ENCODE results near the gene TAPT1. TPM values are rescaled to one million over a fixed set of nuclear protein-coding genes. Genes with fewer than 3 reads are reported as not detected.
"Not testable (repeated sequence)": the region's sequence is repeated elsewhere in the genome, so short reads cannot be mapped to it uniquely, and the experiment has no call there.

TAPT1 gene
- total RNA-seq, 2 experiments from 2014 or later = 31.9 to 34.3 TPM

DNA sequence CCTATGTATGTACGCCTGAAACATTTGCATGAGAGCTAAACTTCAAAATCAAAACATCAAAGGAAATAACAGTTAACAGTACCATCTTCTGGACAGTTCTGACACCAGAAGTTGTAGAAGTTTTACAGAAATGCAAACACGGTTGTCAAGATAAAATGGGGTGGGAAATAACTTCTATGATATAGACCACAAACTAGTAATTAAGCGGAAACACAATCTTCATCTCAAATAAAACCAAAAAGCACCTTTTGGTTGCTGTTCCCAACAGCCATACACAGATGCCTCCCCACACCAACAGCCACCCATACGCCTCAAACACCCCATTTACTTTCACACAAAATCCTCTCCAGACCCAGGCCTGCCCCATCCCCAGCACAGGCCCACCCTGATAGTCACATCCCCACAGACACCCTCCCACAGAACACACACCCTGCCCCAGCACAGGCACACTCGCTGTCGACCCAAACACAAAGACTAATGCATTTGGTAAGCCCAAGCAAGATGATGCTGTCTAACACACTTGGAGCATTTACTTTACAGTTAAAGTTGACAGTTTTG, 64.3 kb downstream of the TAPT1 start:
- peaks cover 27% of the 10 kb centered on the region for H3K36me3 Mint-ChIP-seq (ENCODE audit: low read depth)
- no peak for DNase-seq
- H3K27me3 Mint-ChIP-seq (ENCODE audit: low read depth) = no peaks in the 10 kb centered on the region
- no peak overlapping the region for H3K4me3 Mint-ChIP-seq
- CTCF ChIA-PET = no interaction called here
- no peak for ATAC-seq
- POLR2A ChIA-PET = no interaction called here
- peaks cover 2% of the 10 kb centered on the region for H3K4me1 Mint-ChIP-seq (ENCODE audit: low read depth)
- H3K27ac Mint-ChIP-seq = peak overlapping the region; percentile 41
- H3K9me3 Mint-ChIP-seq (ENCODE audit: insufficient read depth) = no peaks in the 10 kb centered on the region

DNA sequence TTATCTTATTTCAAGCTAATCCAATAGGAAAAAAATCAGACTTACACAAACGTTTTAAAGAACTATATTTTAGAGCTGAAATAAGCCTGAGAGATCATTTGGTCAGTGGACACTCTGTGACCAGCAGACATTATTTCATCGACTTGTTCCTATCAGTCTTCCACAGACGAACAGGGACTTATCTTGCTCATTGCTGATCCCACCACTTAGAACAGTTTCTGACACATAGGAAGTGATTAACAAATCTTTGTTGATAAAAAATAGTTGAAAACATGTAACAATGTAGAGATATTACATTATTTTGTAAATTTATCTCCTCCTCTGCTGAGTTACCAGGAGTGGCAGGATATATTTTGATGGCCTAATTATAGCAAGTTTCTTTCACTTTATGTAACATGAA, 65.8 kb downstream of the TAPT1 start:
- H3K9me3 Mint-ChIP-seq (ENCODE audit: insufficient read depth) = no peaks in the 10 kb centered on the region
- H3K4me1 Mint-ChIP-seq (ENCODE audit: low read depth) = peaks cover 2% of the 10 kb centered on the region
- no peak for ATAC-seq
- no peak for DNase-seq
- POLR2A ChIA-PET = no interaction called here
- no peaks in the 10 kb centered on the region for H3K27me3 Mint-ChIP-seq (ENCODE audit: low read depth)
- H3K27ac Mint-ChIP-seq = no peak overlapping the region
- H3K4me3 Mint-ChIP-seq = no peak overlapping the region
- CTCF ChIA-PET = no interaction called here
- peaks cover 16% of the 10 kb centered on the region for H3K36me3 Mint-ChIP-seq (ENCODE audit: low read depth)

DNA sequence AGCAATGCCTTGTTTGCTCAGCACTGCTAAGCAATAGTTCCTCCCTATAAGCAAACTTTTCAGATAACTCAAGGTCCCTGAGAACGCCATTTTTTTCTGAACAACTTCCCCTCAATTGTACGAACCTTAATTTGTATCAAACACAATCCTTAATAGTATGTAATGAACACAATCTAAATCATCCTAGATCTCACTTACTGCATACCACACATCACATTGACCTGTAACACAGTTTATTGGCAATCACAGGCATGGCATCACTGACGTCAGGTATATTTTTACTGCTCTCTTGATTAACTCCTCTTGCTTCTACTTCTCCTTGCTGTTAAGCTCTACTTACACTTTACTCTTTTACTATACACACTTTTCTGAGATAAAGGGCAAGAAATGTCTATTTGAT, 67.0 kb downstream of the TAPT1 start:
- Mint-ChIP-seq H3K4me3 (no peak overlapping the region), H3K27me3 (ENCODE audit: low read depth) (no peaks in the 10 kb centered on the region), H3K36me3 (ENCODE audit: low read depth) (peaks cover 11% of the 10 kb centered on the region), H3K9me3 (ENCODE audit: insufficient read depth) (no peaks in the 10 kb centered on the region), H3K4me1 (ENCODE audit: low read depth) (peaks cover 2% of the 10 kb centered on the region), H3K27ac (no peak overlapping the region)
- DNase-seq (no peak), ATAC-seq (no peak)
- ChIA-PET CTCF (interaction anchor here (1.1 kb wide), 1 partner anchor 106 kb away, joined by 3 read pairs; no protein-coding TSS in a partner anchor), POLR2A (no interaction called here)

DNA sequence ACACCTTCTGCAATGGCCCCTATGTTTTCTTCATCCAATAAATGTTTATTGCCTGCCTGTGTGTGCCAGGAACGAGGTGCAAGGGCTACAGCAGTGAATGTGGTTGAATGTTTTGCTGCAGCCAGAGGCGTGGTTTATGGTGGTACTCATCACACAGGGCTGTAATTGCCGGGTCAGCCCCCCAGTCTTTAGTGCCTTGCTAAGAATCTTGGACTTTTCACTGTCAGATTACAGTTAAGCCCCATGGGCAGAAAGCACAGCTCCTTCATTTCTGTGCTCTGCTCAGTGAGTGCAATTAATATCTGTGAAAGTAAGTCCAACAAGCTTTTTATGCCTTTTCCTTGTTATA, 67.8 kb downstream of the TAPT1 start:
- peaks cover 2% of the 10 kb centered on the region for H3K4me1 Mint-ChIP-seq (ENCODE audit: low read depth)
- ATAC-seq (no peak), DNase-seq (no peak)
- H3K27me3 Mint-ChIP-seq (ENCODE audit: low read depth) = no peaks in the 10 kb centered on the region
- no peak overlapping the region for H3K27ac Mint-ChIP-seq
- POLR2A ChIA-PET = no interaction called here
- no peak overlapping the region for H3K4me3 Mint-ChIP-seq
- CTCF ChIA-PET = interaction anchor here (1.1 to 2.1 kb wide), 2 partner anchors 24 to 106 kb away, joined by 3 to 5 read pairs; no protein-coding TSS in a partner anchor
- peaks cover 8% of the 10 kb centered on the region for H3K36me3 Mint-ChIP-seq (ENCODE audit: low read depth)
- no peaks in the 10 kb centered on the region for H3K9me3 Mint-ChIP-seq (ENCODE audit: insufficient read depth)

DNA sequence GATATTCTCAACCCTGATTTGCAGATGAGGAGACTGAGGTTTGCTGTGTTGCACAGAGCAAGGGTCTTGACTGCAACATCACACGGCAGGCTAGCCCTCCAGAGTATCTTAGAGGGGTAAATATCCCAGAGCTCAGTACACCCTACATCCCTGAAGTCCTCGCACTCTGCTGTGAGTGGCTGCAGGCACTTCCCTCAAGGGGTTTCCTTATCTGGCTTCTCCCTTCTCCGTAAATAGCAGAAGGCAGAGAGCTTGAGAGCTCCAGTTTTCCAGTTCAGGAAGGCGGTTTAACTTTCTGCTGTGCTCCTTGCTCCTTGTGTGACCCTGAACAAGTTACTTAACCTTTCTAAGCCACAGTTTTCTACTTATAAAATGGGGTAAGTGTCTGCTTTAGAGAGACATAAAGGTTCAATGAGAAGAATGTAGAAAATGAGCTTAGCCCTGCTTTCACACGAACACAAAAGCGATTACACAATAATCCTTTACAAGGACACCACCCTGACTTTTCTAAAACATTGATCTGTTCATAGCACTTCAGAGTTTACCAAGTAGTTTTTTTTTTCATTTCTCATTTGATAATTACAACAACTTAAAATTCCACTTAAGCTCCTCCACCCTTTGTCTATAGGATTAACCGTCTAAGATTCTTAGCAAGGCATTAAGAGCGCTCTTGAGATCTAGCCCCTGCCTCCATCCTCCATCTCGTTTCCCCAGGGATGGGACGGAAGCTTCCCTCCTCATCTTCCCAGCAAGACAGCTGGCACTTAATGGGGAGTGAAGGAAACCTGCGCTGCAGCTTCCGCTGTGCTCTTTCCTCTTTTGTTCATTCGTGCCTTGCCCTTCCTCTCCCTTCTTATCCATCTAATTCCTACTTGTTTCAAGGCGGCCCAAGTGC, 68.4 kb downstream of the TAPT1 start:
- Mint-ChIP-seq H3K27ac (no peak overlapping the region), H3K4me1 (ENCODE audit: low read depth) (peaks cover 2% of the 10 kb centered on the region), H3K36me3 (ENCODE audit: low read depth) (peaks cover 8% of the 10 kb centered on the region), H3K9me3 (ENCODE audit: insufficient read depth) (no peaks in the 10 kb centered on the region), H3K4me3 (no peak overlapping the region), H3K27me3 (ENCODE audit: low read depth) (no peaks in the 10 kb centered on the region)
- ATAC-seq (no peak), DNase-seq (no peak)
- ChIA-PET CTCF (interaction anchor here (1.1 to 2.1 kb wide), 3 partner anchors 24 to 107 kb away, joined by 3 to 5 read pairs (median 3); no protein-coding TSS in a partner anchor), POLR2A (no interaction called here)

DNA sequence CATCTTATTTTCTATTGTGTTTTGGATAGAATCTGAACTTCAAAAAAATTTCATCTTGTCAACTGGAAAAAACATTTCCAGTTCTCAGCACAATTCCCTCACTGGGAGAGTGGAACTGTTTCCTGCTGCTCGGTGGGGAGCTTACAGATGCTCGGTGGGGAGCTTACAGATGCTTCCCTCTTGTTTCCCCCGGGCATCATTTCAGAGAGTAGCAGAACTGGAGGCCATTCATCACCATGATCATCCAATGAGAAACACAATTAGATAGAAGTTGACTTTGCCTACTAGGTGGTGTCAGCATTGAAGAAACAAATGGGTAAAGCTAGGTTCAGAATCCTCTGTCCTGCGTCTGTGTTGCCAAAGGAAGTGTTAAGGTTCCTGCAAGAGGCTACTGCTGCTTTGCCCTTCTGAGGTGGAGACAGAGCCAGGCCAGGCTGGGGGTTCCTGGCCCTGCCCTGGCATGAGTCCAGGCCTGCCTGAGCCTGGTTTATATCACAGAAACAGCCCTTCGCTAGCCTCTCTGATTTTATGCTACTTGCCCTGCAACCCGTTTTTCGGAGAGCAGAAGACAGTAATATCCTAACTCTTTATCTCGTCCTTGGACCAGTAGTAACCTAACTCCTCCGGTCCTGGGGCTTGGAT, 70.6 kb downstream of the TAPT1 start:
- no peaks in the 10 kb centered on the region for H3K27me3 Mint-ChIP-seq (ENCODE audit: low read depth)
- no peak for DNase-seq
- POLR2A ChIA-PET = no interaction called here
- H3K9me3 Mint-ChIP-seq (ENCODE audit: insufficient read depth) = no peaks in the 10 kb centered on the region
- no peaks in the 10 kb centered on the region for H3K36me3 Mint-ChIP-seq (ENCODE audit: low read depth)
- no peak overlapping the region for H3K27ac Mint-ChIP-seq
- H3K4me3 Mint-ChIP-seq = no peak overlapping the region
- CTCF ChIA-PET = no interaction called here
- no peaks in the 10 kb centered on the region for H3K4me1 Mint-ChIP-seq (ENCODE audit: low read depth)
- ATAC-seq = no peak

DNA sequence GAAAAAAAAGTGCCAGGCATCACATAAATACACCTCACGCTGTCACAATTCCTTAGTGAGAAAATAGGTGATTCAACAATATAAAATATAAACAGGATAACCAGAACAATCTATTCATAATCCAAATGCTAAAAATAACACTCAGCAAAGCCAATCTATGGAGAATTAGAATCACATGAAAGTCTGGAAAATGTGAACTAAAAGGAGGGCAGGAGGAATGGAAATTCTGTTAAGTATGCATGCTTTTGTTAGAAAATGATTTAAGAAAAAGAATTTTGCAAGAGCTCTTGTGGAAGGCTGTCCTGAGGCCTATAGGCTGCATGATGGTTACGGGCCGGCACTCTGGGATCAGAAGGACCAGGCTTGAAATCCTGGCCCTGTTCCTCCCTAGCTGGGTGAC, 71.8 kb downstream of the TAPT1 start:
- Mint-ChIP-seq H3K9me3 (ENCODE audit: insufficient read depth) (no peaks in the 10 kb centered on the region), H3K4me3 (no peak overlapping the region), H3K27ac (no peak overlapping the region), H3K4me1 (ENCODE audit: low read depth) (no peaks in the 10 kb centered on the region), H3K27me3 (ENCODE audit: low read depth) (no peaks in the 10 kb centered on the region), H3K36me3 (ENCODE audit: low read depth) (no peaks in the 10 kb centered on the region)
- no peak for ATAC-seq
- POLR2A ChIA-PET = no interaction called here
- CTCF ChIA-PET = no interaction called here
- DNase-seq = no peak

DNA sequence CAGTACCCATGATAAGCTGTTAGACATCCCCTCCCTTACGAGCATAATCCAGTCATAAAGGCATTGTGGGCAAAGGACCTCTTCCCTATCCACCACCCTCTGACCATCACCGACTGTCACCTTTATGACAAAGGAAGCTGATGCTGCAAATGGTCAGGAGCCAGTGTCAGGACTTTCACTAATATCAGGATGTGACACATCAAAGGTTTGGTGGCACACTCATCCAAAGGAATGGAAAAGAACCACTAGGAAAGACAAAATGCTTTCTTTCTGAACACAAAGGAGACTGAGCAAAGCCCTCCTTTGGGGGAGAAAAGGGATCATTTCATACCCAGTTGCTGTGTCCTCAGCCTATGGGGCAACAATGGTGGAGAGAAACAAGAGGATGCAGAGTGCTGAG, 75.6 kb downstream of the TAPT1 start:
- Mint-ChIP-seq H3K4me3 (no peak overlapping the region), H3K27ac (no peak overlapping the region), H3K36me3 (ENCODE audit: low read depth) (no peaks in the 10 kb centered on the region), H3K9me3 (ENCODE audit: insufficient read depth) (peaks cover 9% of the 10 kb centered on the region), H3K4me1 (ENCODE audit: low read depth) (no peaks in the 10 kb centered on the region), H3K27me3 (ENCODE audit: low read depth) (no peaks in the 10 kb centered on the region)
- CTCF ChIA-PET = no interaction called here
- no peak for DNase-seq
- no peak for ATAC-seq
- POLR2A ChIA-PET = no interaction called here

DNA sequence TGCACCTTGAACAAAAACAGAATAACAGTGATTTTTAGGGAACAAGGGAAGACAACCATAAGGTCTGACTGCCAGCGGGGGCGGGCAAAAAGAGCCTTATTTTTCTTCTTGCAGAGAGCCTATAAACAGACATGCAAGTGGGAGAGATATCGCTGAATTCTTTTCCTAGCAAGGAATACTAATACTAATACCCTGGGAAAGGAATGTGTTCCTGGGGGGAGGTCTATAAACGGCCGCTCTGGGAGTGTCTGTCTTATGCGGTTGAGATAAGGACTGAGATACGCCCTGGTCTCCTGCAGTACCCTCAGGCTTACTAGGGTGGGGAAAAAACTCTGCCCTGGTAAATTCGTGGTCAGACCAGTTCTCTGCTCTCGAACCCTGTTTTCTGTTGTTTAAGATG, 81.4 kb downstream of the TAPT1 start:
- POLR2A ChIA-PET; ATAC-seq; H3K36me3 Mint-ChIP-seq (ENCODE audit: low read depth); CTCF ChIA-PET; H3K27ac Mint-ChIP-seq; DNase-seq; H3K27me3 Mint-ChIP-seq (ENCODE audit: low read depth); H3K4me3 Mint-ChIP-seq; H3K4me1 Mint-ChIP-seq (ENCODE audit: low read depth): not testable (repeated sequence)
- H3K9me3 Mint-ChIP-seq (ENCODE audit: insufficient read depth) = peaks cover 20% of the 10 kb centered on the region

DNA sequence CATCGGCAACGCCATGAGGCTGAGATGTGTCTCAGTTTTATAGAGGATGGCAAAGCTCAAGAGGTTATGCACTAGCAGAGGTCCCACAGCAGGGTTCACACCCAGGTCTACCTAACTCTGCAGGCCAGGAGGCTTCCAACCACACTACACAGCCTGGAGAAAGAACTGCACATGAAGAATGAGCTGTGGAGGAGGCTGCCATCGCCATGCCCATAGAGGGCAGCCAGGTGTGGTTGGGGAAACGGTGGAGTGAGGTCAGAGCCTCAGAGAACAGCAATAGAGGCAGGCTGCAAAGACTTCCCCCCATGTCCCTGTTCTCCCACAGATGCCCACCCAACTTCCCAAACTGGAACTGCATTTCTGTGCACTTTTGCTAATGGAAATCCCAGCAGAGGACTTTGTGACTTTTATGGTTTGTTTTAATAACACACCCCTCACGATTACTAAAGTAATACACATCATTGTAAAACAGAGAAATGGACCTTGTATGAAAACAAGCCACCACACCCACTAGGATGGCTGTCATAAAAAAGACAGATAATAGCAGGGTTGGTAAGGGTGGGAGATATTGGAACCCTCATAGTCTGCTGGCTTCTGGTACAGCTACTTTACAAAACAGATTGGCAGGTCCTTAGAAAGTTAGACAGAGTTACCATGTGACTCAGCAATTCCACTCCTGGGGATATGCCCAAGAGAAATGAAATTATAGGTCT, 83.5 kb downstream of the TAPT1 start:
- no peaks in the 10 kb centered on the region for H3K36me3 Mint-ChIP-seq (ENCODE audit: low read depth)
- H3K9me3 Mint-ChIP-seq (ENCODE audit: insufficient read depth) = peaks cover 20% of the 10 kb centered on the region
- no peak overlapping the region for H3K27ac Mint-ChIP-seq
- ChIA-PET POLR2A (no interaction called here), CTCF (no interaction called here)
- no peak for ATAC-seq
- no peak for DNase-seq
- H3K4me1 Mint-ChIP-seq (ENCODE audit: low read depth) = no peaks in the 10 kb centered on the region
- H3K4me3 Mint-ChIP-seq = no peak overlapping the region
- peaks cover 2% of the 10 kb centered on the region for H3K27me3 Mint-ChIP-seq (ENCODE audit: low read depth)

DNA sequence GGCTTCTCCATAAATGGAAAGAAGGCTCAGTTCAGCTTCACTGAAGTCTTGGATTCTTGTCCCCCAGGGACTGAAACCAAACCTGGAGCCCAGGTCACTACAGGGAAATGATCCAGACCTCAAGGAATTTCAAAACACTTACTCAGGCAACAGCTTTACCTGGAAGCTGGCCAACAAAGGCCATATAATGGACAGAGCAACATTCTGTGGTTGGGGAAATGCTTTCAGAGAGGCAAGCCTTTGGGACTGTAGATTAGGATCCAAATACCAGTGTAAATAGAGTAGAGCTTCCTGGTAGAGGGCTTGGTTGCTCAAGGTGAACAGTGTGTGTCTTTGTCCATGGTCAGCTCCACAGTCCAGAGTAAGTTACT, 85.4 kb downstream of the TAPT1 start:
- H3K4me3 Mint-ChIP-seq = no peak overlapping the region
- H3K4me1 Mint-ChIP-seq (ENCODE audit: low read depth) = no peaks in the 10 kb centered on the region
- ChIA-PET POLR2A (no interaction called here), CTCF (no interaction called here)
- H3K9me3 Mint-ChIP-seq (ENCODE audit: insufficient read depth) = peaks cover 13% of the 10 kb centered on the region
- ATAC-seq (no peak), DNase-seq (no peak)
- peaks cover 2% of the 10 kb centered on the region for H3K27me3 Mint-ChIP-seq (ENCODE audit: low read depth)
- no peak overlapping the region for H3K27ac Mint-ChIP-seq
- no peaks in the 10 kb centered on the region for H3K36me3 Mint-ChIP-seq (ENCODE audit: low read depth)

All from activated CD8-positive, alpha-beta T cell treated with anti-CD3 and anti-CD28 coated beads, Interleukin-2, amount 10 ng/mL, durations not matched to agents 7 days and 5 days (primary cell).